HL-60 (cell line): ENCODE measurements around the gene GPR42.

Source experiments
- CTCF ChIP-seq: IDR thresholded peaks from one replicate; pipeline ENCODE4 v1.5.1; 2011; ENCODE audit warnings: low read length, control low read depth, inconsistent platforms; ENCODE audit not compliant: insufficient read depth
- GABPA ChIP-seq: IDR thresholded peaks from 2 replicates; pipeline ENCODE4 v1.6.1; 2012; ENCODE audit warnings: low read depth
- POLR2AphosphoS5 ChIP-seq: IDR thresholded peaks from 2 replicates; pipeline ENCODE4 v1.6.1; 2012; ENCODE audit warnings: low read depth
- REST ChIP-seq: IDR thresholded peaks from 2 replicates; pipeline ENCODE4 v1.6.1; 2012; ENCODE audit warnings: low read depth; ENCODE audit not compliant: insufficient replicate concordance
- SPI1 ChIP-seq: IDR thresholded peaks from 2 replicates; pipeline ENCODE4 v1.6.1; 2012; ENCODE audit warnings: low read depth, mild to moderate bottlenecking, borderline replicate concordance

- TF ChIP-seq CTCF (no peak), POLR2AphosphoS5 (no peak), GABPA (no peak), REST (no peak), SPI1 (no peak)
Observed at GRCh38 chr19:35414442-35414841, 43.6 kb downstream of the GPR42 start.
